Measurements from ENCODE around the gene NGRN.
"Not testable (repeated sequence)": the region's sequence is repeated elsewhere in the genome, so short reads cannot be mapped to it uniquely, and the experiment has no call there.

NGRN gene

GRCh38 chr15:90259524-90259923 is 5.9 kb upstream of the NGRN start:
- peak; percentile 63 for DNase-seq (ENCODE audit: low spot score)
- TF ChIP-seq, protein P1, sequence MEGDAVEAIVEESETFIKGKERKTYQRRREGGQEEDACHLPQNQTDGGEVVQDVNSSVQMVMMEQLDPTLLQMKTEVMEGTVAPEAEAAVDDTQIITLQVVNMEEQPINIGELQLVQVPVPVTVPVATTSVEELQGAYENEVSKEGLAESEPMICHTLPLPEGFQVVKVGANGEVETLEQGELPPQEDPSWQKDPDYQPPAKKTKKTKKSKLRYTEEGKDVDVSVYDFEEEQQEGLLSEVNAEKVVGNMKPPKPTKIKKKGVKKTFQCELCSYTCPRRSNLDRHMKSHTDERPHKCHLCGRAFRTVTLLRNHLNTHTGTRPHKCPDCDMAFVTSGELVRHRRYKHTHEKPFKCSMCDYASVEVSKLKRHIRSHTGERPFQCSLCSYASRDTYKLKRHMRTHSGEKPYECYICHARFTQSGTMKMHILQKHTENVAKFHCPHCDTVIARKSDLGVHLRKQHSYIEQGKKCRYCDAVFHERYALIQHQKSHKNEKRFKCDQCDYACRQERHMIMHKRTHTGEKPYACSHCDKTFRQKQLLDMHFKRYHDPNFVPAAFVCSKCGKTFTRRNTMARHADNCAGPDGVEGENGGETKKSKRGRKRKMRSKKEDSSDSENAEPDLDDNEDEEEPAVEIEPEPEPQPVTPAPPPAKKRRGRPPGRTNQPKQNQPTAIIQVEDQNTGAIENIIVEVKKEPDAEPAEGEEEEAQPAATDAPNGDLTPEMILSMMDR (IDR thresholded peaks at IDR 0.05; ENCODE audit: extremely low read depth, missing control alignments): no peak

DNA sequence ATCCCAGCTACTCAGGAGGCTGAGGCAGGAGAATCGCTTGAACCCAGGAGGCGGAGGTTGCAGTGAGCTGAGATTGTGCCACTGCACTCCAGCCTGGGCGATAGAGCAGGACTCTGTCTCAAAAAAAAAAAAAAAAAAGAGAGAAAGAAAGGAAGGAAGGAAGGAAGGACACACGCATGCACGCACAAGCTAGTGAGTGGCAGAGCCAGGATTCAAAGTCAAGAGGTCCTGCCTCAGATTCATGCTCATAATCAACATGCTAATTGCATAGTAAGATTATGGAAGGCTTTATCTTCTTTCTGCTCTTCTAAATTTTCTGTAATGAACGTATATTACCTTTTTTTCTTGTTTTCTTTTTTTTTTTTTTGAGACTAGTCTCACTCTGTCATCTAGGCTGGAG is 4.7 kb upstream of the NGRN start:
- DNase-seq (ENCODE audit: low spot score): not testable (repeated sequence)

DNA sequence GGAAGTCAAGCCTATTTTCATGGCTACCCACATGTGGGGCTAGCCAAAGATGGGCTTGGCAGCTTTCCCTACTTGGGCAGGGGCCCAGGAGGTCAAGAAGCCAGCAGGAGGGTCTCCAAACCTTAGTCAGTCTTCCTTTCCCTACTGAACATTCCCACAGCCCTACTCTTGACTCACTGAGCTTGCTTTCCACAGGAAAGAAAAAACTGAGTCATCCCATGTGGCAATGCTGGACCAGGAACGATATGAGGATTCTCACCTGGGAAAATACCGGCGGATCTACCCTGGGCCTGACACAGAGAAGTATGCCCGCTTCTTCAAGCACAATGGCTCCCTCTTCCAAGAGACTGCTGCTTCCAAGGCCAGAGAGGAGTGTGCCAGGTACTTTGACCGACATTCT is 3.7 kb upstream of the NGRN start:
- TF ChIP-seq, protein P1 (IDR thresholded peaks at IDR 0.05; ENCODE audit: extremely low read depth, missing control alignments): no peak
- DNase-seq (ENCODE audit: low spot score): no peak

DNA sequence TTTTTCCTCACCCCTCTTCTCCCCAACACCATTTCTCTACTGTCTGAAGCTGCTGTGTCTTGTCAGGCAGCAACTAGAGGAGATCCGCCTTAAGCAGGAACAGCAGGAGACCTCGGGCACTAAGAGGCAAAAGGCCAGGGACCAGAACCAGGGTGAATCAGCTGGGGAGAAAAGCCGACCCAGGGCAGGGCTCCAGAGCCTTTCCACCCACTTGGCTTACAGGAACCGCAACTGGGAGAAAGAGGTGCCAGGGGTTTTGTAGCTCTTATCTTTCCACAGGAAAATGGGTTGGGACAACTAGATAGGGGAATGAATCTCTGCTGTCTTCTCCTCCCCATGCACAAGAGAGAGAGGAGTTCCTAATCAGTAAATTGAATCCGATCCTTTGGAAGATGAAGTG is 3.0 kb upstream of the NGRN start:
- DNase-seq (ENCODE audit: low spot score): no peak
- TF ChIP-seq, protein P1 (IDR thresholded peaks at IDR 0.05; ENCODE audit: extremely low read depth, missing control alignments): no peak

DNA sequence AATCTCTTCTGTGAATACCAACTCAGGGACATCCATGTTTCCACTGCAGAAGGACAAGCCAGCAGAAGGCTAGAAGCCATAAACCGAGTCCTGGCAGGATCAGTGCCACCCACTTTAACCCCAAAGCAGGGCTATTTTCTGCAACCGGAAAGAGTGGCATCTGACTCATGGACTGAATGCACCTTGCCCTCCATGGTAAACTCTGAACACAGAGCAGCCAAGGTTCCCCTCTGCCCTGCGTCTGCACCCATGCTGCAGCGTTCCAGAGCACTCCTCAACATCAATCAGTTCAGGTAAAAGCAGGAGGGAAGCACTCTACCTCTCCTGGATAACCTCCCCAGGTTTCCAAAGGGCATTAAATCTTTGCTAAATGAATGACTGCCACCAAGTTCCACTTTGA is 801 bp upstream of the NGRN start:
- DNase-seq (ENCODE audit: low spot score): no peak
- TF ChIP-seq, protein P1 (IDR thresholded peaks at IDR 0.05; ENCODE audit: extremely low read depth, missing control alignments): no peak

DNA sequence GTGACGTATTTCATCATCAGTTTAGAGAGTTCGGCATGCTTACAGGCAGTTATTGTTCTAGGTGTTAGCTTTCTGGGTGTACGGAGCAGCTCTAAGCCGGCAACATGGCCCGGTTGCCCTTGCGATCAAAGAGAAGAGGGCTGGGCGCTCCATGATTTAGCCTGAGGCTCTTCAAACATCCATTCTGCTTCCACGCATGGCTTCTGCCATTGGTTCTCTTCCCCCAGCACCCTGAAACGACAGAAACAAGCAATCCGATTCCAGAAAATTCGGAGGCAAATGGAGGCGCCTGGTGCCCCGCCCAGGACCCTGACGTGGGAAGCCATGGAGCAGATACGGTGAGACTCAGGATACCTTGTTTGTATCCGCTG is 574 bp downstream of the NGRN start:
- DNase-seq (ENCODE audit: low spot score): peak; percentile 40
- TF ChIP-seq, protein P1 (IDR thresholded peaks at IDR 0.05; ENCODE audit: extremely low read depth, missing control alignments): no peak

DNA sequence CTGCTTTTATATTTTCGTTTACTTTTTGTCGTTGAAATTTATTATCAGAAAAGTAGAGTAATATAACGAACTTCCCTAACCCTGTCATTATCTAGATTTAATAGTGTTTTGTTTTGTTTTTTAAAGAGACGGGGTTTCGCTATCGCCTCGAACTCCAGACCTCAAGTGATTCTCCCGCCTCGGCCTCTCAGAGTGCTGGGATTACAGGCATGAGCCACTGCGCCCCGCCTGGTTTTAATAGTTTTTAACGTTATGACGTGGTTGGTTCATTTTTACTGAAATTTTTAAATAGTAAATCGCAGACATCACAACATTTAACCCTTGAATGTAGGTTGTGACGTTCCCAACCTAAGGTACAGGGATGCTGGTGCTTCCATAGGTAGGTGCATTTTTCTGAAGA is 1.0 kb downstream of the NGRN start:
- TF ChIP-seq, protein P1 (IDR thresholded peaks at IDR 0.05; ENCODE audit: extremely low read depth, missing control alignments): no peak
- DNase-seq (ENCODE audit: low spot score): no peak

- TF ChIP-seq, protein P1 (IDR thresholded peaks at IDR 0.05; ENCODE audit: extremely low read depth, missing control alignments): no peak
- no peak for DNase-seq (ENCODE audit: low spot score)
These were observed 2.9 kb downstream of the NGRN start for GRCh38 chr15:90268415-90268814.

Data from GM20000 (cell line).